Ovary (tissue), 3 donors: ENCODE data around the gene SYCP2L.

Experiments used
- POLR2A ChIP-seq: fragments of 450-650 bp; IDR thresholded peaks from one replicate; pipeline ENCODE4 v1.6.1; 2017; ENCODE audit warnings: antibody characterized with exemption, mild to moderate bottlenecking, moderate library complexity
- TF ChIP-seq, protein P1 (sequence below), 3 donors: fragments of 450-650 bp in 2 of 3; fragments of 200-600 bp in 1 of 3; IDR thresholded peaks; one replicate each; pipeline versions ENCODE4 v1.5.1 to v1.8.0; 2016 to 2022; ENCODE audit warnings: antibody characterized with exemption in 3 of 3, mild to moderate bottlenecking in 1 of 3
- donor health status: DM: no; HTN: no; CAD: no.

DNA sequence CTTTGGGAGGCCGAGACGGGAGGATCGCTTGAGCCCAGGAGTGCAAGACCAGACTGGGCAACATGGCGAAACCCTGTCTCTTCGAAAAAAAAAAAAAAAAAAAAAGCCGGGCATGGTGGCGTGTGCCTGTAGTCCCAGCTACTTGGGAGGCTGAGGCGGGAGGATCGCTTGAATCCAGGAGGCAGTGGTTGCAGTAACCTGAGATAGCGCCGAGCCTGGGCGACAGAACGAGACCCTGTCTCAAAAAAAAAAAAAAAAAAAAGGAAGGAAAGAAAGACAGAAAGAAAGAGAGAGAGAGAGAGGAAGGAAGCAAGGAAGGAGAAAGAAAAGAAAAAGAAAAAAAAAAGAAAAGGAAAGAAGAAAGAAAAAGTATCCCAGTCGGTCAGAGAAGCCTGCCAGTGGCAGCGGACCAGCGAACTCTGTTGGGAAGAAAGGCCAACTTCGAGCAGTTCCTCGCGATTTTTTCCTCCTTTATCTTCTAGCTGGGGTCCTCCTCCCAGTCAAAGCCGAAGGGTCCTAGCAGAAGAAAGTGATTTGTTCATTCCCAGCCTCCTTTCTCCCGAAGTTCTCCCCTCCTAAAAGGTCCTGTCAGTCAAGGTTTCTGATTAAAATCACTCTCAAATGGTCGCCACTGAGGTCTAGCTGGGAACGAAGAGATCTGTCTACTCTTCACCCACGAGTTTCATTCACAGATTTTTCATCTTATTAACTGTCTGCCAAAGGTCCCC, 2.4 kb upstream of the SYCP2L start:
- TF ChIP-seq, protein P1, sequence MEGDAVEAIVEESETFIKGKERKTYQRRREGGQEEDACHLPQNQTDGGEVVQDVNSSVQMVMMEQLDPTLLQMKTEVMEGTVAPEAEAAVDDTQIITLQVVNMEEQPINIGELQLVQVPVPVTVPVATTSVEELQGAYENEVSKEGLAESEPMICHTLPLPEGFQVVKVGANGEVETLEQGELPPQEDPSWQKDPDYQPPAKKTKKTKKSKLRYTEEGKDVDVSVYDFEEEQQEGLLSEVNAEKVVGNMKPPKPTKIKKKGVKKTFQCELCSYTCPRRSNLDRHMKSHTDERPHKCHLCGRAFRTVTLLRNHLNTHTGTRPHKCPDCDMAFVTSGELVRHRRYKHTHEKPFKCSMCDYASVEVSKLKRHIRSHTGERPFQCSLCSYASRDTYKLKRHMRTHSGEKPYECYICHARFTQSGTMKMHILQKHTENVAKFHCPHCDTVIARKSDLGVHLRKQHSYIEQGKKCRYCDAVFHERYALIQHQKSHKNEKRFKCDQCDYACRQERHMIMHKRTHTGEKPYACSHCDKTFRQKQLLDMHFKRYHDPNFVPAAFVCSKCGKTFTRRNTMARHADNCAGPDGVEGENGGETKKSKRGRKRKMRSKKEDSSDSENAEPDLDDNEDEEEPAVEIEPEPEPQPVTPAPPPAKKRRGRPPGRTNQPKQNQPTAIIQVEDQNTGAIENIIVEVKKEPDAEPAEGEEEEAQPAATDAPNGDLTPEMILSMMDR (IDR thresholded peaks at IDR 0.05): no peak
- no peak for TF ChIP-seq POLR2A
